Lung (tissue), 12 donors: ENCODE measurements around the gene DNAJC13. TPM values are rescaled to one million over a fixed set of nuclear protein-coding genes. Genes with fewer than 3 reads are reported as not detected.

Experiments used
- ATAC-seq: fragments of 200-7000 bp; cut with Tn5 transposase; one replicate; pipeline ENCODE4 v1.9.1; 2020; ENCODE audit warnings: moderate number of reproducible peaks; ENCODE audit not compliant: insufficient read depth, low FRiP score
- DNase-seq, 3 donors: peaks; one replicate each; pipeline ENCODE4 v3.0.0-alpha.2; 2013 to 2017
- H3K27ac ChIP-seq, 2 donors: one replicate each; pipeline ENCODE4 v1.5.1; 2013; ENCODE audit warnings: mild to moderate bottlenecking in 2 of 2, moderate library complexity in 2 of 2, control low read depth in 1 of 2, inconsistent platforms in 1 of 2, low read depth in 1 of 2, low read length in 1 of 2
- H3K27me3 ChIP-seq, 3 donors: one replicate each; pipeline ENCODE4 v1.5.1; 2013; ENCODE audit warnings: low read length in 2 of 3; ENCODE audit not compliant: control insufficient read depth in 3 of 3, insufficient read depth in 3 of 3
- H3K36me3 ChIP-seq, 4 donors: one replicate each; pipeline ENCODE4 v1.5.1; 2013; ENCODE audit warnings: low read length in 4 of 4, mild to moderate bottlenecking in 1 of 4, moderate library complexity in 1 of 4; ENCODE audit not compliant: control insufficient read depth in 4 of 4, insufficient read depth in 4 of 4
- H3K4me1 ChIP-seq, 5 donors: one replicate each; pipeline ENCODE4 v1.5.1; 2013; ENCODE audit warnings: low read length in 5 of 5, mild to moderate bottlenecking in 2 of 5, moderate library complexity in 1 of 5; ENCODE audit not compliant: control insufficient read depth in 5 of 5, insufficient read depth in 5 of 5
- H3K4me3 ChIP-seq: one replicate; pipeline ENCODE4 v1.5.1; 2013; ENCODE audit warnings: mild to moderate bottlenecking, control low read depth, moderate library complexity
- H3K9ac ChIP-seq, 2 donors: one replicate each; pipeline ENCODE4 v1.5.1; 2013; ENCODE audit warnings: low read length in 2 of 2, control low read depth in 1 of 2; ENCODE audit not compliant: insufficient read depth in 1 of 2
- H3K9me3 ChIP-seq, 4 donors: one replicate each; pipeline ENCODE4 v1.5.1; 2013; ENCODE audit warnings: low read length in 3 of 4, mild to moderate bottlenecking in 1 of 4, moderate library complexity in 1 of 4; ENCODE audit not compliant: control insufficient read depth in 4 of 4, insufficient read depth in 3 of 4
- CTCF ChIP-seq: IDR thresholded peaks from 2 replicates; pipeline ENCODE4 v1.5.1; 2012; ENCODE audit warnings: mild to moderate bottlenecking; ENCODE audit errors: control extremely low read depth, extremely low read depth
- WGBS, 2 donors: extraction: QIAGEN DNeasy Blood & Tissue Kit; methylation state at CpG; one replicate each; pipeline ENCODE4 v1.1.7; 2013; 5-methylcytosine and 5-hydroxymethylcytosine counted together
- polyA plus RNA-seq, 2 donors: library from polyadenylated mRNA; stranded (reverse); fragments of 200-250 nt; gene quantifications; one replicate each; pipeline ENCODE4 v1.2.1, GENCODE V29; 2013
- total RNA-seq, 2 donors: library from RNA; depleted of rRNA in 1 of 2; stranded (reverse); fragments of >200 nt in 1 of 2; gene quantifications; one replicate each; pipeline ENCODE4 v1.2.1, GENCODE V29; 2014 to 2021
- donor health status: control.
- donor health status: control.
- donor health status: Bipolar disorder and iron deficiency.
- donor health status: healthy.
- donor health status: DM: yes; HTN: yes; CAD: no.

DNAJC13 gene
- total and polyA plus RNA-seq, 4 donors = 6.7 to 132 (median 23.5) TPM

GRCh38 chr3:132503559-132503958, 86.3 kb downstream of the DNAJC13 start:
- ATAC-seq = no peak
- peaks cover 29 to 60% (median 45%) of the 10 kb centered on the region in 4 donors for H3K36me3 ChIP-seq
- no peak overlapping the region for H3K9ac ChIP-seq
- no peak for TF ChIP-seq CTCF
- H3K9me3 ChIP-seq = no peaks in the 10 kb centered on the region
- no peaks in the 10 kb centered on the region for H3K4me1 ChIP-seq
- no peaks in the 10 kb centered on the region for H3K27me3 ChIP-seq
- H3K27ac ChIP-seq = no peak overlapping the region
- WGBS, 2 donors = 69 to 89% methylated on average over 1 of the region's 1 CpG
- no peak for DNase-seq
- no peak overlapping the region for H3K4me3 ChIP-seq

GRCh38 chr3:132504375-132504933, 87.2 kb downstream of the DNAJC13 start:
- Histone ChIP-seq H3K9ac (no peak overlapping the region), H3K4me3 (no peak overlapping the region), H3K27me3 (no peaks in the 10 kb centered on the region), H3K9me3 (no peaks in the 10 kb centered on the region), H3K36me3 (peaks cover 27 to 60% (median 48%) of the 10 kb centered on the region in 4 donors), H3K4me1 (no peaks in the 10 kb centered on the region), H3K27ac (no peak overlapping the region)
- DNase-seq (no peak), ATAC-seq (no peak)
- TF ChIP-seq CTCF = no peak

GRCh38 chr3:132507657-132508056, 90.4 kb downstream of the DNAJC13 start:
- ATAC-seq = no peak
- Histone ChIP-seq H3K27me3 (no peaks in the 10 kb centered on the region), H3K9me3 (no peaks in the 10 kb centered on the region), H3K4me3 (no peak overlapping the region), H3K9ac (no peak overlapping the region), H3K36me3 (peaks cover 21 to 53% (median 35%) of the 10 kb centered on the region in 4 donors), H3K27ac (no peak overlapping the region), H3K4me1 (no peaks in the 10 kb centered on the region)
- no peak for TF ChIP-seq CTCF
- 92 to 97% methylated on average over 4 of the region's 4 CpGs for WGBS, 2 donors
- DNase-seq = no peak

- Histone ChIP-seq H3K9me3 (no peaks in the 10 kb centered on the region), H3K27me3 (no peaks in the 10 kb centered on the region), H3K27ac (no peak overlapping the region), H3K36me3 (peaks cover 22 to 58% (median 39%) of the 10 kb centered on the region in 4 donors), H3K4me1 (no peaks in the 10 kb centered on the region), H3K4me3 (no peak overlapping the region), H3K9ac (no peak overlapping the region)
- ATAC-seq (no peak), DNase-seq (no peak)
- 100% methylated on average over 1 of the region's 1 CpG for WGBS, 2 donors
- TF ChIP-seq CTCF = no peak
Measured at GRCh38 chr3:132509096-132509495, 91.8 kb downstream of the DNAJC13 start.
